Peyer's patch (tissue), 4 donors: ENCODE measurements around the gene SRGAP1. TPM values are rescaled to one million over a fixed set of nuclear protein-coding genes. Genes with fewer than 3 reads are reported as not detected.
"Not testable (repeated sequence)": the region's sequence is repeated elsewhere in the genome, so short reads cannot be mapped to it uniquely, and the experiment has no call there.

Experiments used
- DNase-seq, 3 donors: peaks; one replicate each; pipeline ENCODE4 v3.0.0-alpha.2; 2017 to 2019
- H3K27ac ChIP-seq, 4 donors: fragments of 200-600 bp; sonication (generic); one replicate each; pipeline ENCODE4 v1.5.1; 2016 to 2019
- H3K27me3 ChIP-seq, 2 donors: fragments of 200-600 bp; sonication (generic); one replicate each; pipeline ENCODE4 v1.5.1; 2019
- H3K36me3 ChIP-seq, 3 donors: fragments of 200-600 bp; sonication (generic); one replicate each; pipeline ENCODE4 v1.5.1; 2016 to 2019
- H3K4me1 ChIP-seq, 4 donors: fragments of 200-600 bp; sonication (generic); one replicate each; pipeline ENCODE4 v1.5.1; 2016 to 2019
- H3K4me3 ChIP-seq, 4 donors: fragments of 200-600 bp; sonication (generic); 1 replicate in 3 of 4; 2 replicates in 1 of 4; pipeline ENCODE4 v1.5.1; 2016 to 2019; ENCODE audit warnings: mild to moderate bottlenecking in 1 of 4
- H3K9me3 ChIP-seq, 4 donors: fragments of 200-600 bp; sonication (generic); one replicate each; pipeline ENCODE4 v1.5.1; 2016 to 2019; ENCODE audit warnings: mild to moderate bottlenecking in 1 of 4
- CTCF ChIP-seq, 6 experiments: fragments of 450-650 bp in 4 of 6; fragments of 200-600 bp in 2 of 6; sonication (generic) in 1 of 6; IDR thresholded peaks; one replicate each; pipeline ENCODE4 v1.5.1; 2017 to 2019; ENCODE audit warnings: antibody characterized with exemption in 6 of 6, mild to moderate bottlenecking in 3 of 6, moderate library complexity in 1 of 6
- POLR2A ChIP-seq, 2 donors: fragments of 450-650 bp; IDR thresholded peaks; one replicate each; pipeline ENCODE4 v1.5.1; 2017; ENCODE audit warnings: antibody characterized with exemption in 2 of 2, mild to moderate bottlenecking in 2 of 2, moderate library complexity in 2 of 2
- small RNA-seq, 2 donors: library from RNA; depleted of rRNA; stranded (forward); fragments of <200 nt; gene quantifications; one replicate each; pipeline ENCODE3, GENCODE V24; 2016
- total RNA-seq, 4 donors: library from RNA; depleted of rRNA; stranded (reverse); fragments of >200 nt; gene quantifications; one replicate each; pipeline ENCODE4 v1.1.0, GENCODE V29; 2016

Gene SRGAP1
- total RNA-seq, 4 donors from 2014 or later = 5.8 to 92.4 (median 16.4) TPM

GRCh38 chr12:64194333-64195149, 350.0 kb downstream of the SRGAP1 start:
- Histone ChIP-seq H3K4me1 (no peaks in the 10 kb centered on the region), H3K27ac (no peak overlapping the region), H3K9me3 (no peaks in the 10 kb centered on the region), H3K27me3 (no peaks in the 10 kb centered on the region), H3K36me3 (peaks cover 0 to 7% (median 0%) of the 10 kb centered on the region in 3 donors), H3K4me3 (no peak overlapping the region)
- DNase-seq = no peak
- TF ChIP-seq CTCF (IDR thresholded peaks at IDR 0.05) (no peak), POLR2A (IDR thresholded peaks at IDR 0.05) (no peak)

GRCh38 chr12:64195841-64196240, 351.3 kb downstream of the SRGAP1 start:
- H3K4me1 ChIP-seq, H3K27ac ChIP-seq, H3K27me3 ChIP-seq, H3K36me3 ChIP-seq, DNase-seq, H3K4me3 ChIP-seq, H3K9me3 ChIP-seq: not testable (repeated sequence)

GRCh38 chr12:64203036-64203435, 358.5 kb downstream of the SRGAP1 start:
- Histone ChIP-seq H3K4me3 (no peak overlapping the region), H3K27me3 (no peaks in the 10 kb centered on the region), H3K9me3 (no peaks in the 10 kb centered on the region), H3K36me3 (peaks cover 0 to 2% (median 0%) of the 10 kb centered on the region in 3 donors), H3K4me1 (no peaks in the 10 kb centered on the region), H3K27ac (no peak overlapping the region)
- DNase-seq = no peak
- no peak for TF ChIP-seq POLR2A (IDR thresholded peaks at IDR 0.05)
- TF ChIP-seq CTCF (IDR thresholded peaks at IDR 0.05) = no peak

- H3K4me1 ChIP-seq = no peaks in the 10 kb centered on the region
- H3K27me3 ChIP-seq = no peaks in the 10 kb centered on the region
- H3K36me3 ChIP-seq = peaks cover 0 to 2% (median 0%) of the 10 kb centered on the region in 3 donors
- no peak for TF ChIP-seq CTCF (IDR thresholded peaks at IDR 0.05)
- TF ChIP-seq POLR2A (IDR thresholded peaks at IDR 0.05) = no peak
- no peak overlapping the region for H3K4me3 ChIP-seq
- no peak overlapping the region for H3K27ac ChIP-seq
- DNase-seq = no peak
- H3K9me3 ChIP-seq = no peaks in the 10 kb centered on the region
These were observed 359.3 kb downstream of the SRGAP1 start for GRCh38 chr12:64203775-64204174.

- TF ChIP-seq CTCF (IDR thresholded peaks at IDR 0.05) = no peak
- no peak for TF ChIP-seq POLR2A (IDR thresholded peaks at IDR 0.05)
- no peak overlapping the region for H3K27ac ChIP-seq
- no peaks in the 10 kb centered on the region for H3K4me1 ChIP-seq
- peaks cover 0 to 2% (median 0%) of the 10 kb centered on the region in 3 donors for H3K36me3 ChIP-seq
- no peak overlapping the region for H3K4me3 ChIP-seq
- H3K9me3 ChIP-seq = no peaks in the 10 kb centered on the region
- no peaks in the 10 kb centered on the region for H3K27me3 ChIP-seq
- no peak for DNase-seq
These were observed 361.0 kb downstream of the SRGAP1 start for GRCh38 chr12:64205542-64205941.

GRCh38 chr12:64207453-64207852, 363.0 kb downstream of the SRGAP1 start:
- H3K4me1 ChIP-seq = no peaks in the 10 kb centered on the region
- no peak for TF ChIP-seq CTCF (IDR thresholded peaks at IDR 0.05)
- no peak overlapping the region for H3K4me3 ChIP-seq
- H3K9me3 ChIP-seq = no peaks in the 10 kb centered on the region
- H3K36me3 ChIP-seq = peaks cover 0 to 2% (median 0%) of the 10 kb centered on the region in 3 donors
- DNase-seq = no peak
- H3K27me3 ChIP-seq = no peaks in the 10 kb centered on the region
- no peak overlapping the region for H3K27ac ChIP-seq

Small RNA genes within 50 kb of the gene (small RNA-seq; reads per million reads assigned to genes)
- gene AC020611.1 (0 reads per million in 2 donors), gene RNU6-1009P (0 reads per million in 2 donors)

Other genes with a start within 250 kb of the SRGAP1 start
- gene DPY19L2, start 176.2 kb upstream of the SRGAP1 start, total RNA-seq = 1 to 10 TPM in 2 of 4 donors, under 1 TPM in 2; 0.35 to 7.4 (median 2.7) TPM
- 10 to 100 TPM in 2 of 4 donors, 1 to 10 TPM in 2; 6.1 to 15.7 (median 8.8) TPM for gene RXYLT1, start 64.8 kb upstream of the SRGAP1 start, total RNA-seq